ENCODE measurements around the gene RARB. TPM values are rescaled to one million over a fixed set of nuclear protein-coding genes. Genes with fewer than 3 reads are reported as not detected.
A peak's percentile ranks its signal among the peaks of the same experiment; 100 is the strongest.

Gene RARB
- total and polyA plus RNA-seq, 7 donors = 1.2 to 18.5 (median 8.3) TPM

DNA sequence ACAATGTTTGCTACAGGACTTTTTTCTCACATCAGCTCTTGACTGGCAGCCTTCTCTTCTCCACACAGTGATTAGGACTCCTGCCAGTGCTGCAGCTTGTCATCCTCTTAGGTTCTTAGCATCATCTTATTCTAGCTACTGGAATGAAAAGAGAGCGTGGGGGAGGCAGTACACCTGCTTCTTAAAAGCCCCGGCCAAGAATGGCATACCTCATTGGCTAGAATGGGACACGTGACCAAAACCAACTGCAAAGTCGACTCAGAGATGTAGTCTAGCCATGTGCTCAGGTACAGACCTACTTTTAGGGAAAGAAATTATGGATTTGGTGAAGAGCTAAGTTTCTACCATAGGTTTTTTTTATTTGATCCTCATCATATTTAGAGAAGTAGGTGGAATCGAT, 44.1 kb downstream of the RARB start:
- intact Hi-C loops (cut with DNase I) = loop anchor here (5.0 kb wide), 1 partner anchor 120 kb away; no protein-coding TSS in a partner anchor
- H3K27ac ChIP-seq = peak overlapping the region in 3 of 4 donors; percentile 32 to 71 (median 48)
- no peaks in the 10 kb centered on the region for H3K27me3 ChIP-seq
- H3K9me3 ChIP-seq = no peaks in the 10 kb centered on the region
- H3K4me3 ChIP-seq = no peak overlapping the region
- H3K36me3 ChIP-seq = no peaks in the 10 kb centered on the region
- DNase-seq = no peak
- no peak for TF ChIP-seq EP300 (IDR thresholded peaks at IDR 0.05)
- no peak for TF ChIP-seq POLR2A (IDR thresholded peaks at IDR 0.05)
- no peak for TF ChIP-seq CTCF (IDR thresholded peaks at IDR 0.05)
- TF ChIP-seq POLR2AphosphoS5 (IDR thresholded peaks at IDR 0.05) = no peak
- WGBS, 2 donors = 91 to 93% methylated on average over 5 of the region's 5 CpGs
- H3K4me1 ChIP-seq = peaks cover 0 to 78% (median 71%) of the 10 kb centered on the region in 4 donors

DNA sequence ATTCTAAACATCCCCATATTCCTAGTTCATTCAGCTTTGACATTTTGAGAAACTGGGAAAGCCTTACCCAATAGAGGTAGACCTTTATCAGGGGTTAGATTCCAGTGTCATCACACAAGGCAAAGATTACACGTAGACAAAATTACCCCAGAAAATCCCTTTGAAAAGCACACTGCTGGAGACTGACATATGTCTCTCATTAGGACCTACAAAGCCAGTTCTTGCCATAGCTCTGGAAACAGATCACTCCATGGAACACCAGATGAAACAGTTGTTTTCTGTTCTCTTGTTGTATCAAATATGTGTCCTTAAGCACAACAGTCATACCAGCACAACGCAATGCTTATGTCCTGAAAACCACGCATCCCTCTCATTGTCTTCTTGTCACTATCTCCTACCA, 44.7 kb downstream of the RARB start:
- TF ChIP-seq CTCF (IDR thresholded peaks at IDR 0.05) = no peak
- WGBS, 2 donors = 94 to 96% methylated on average over 3 of the region's 3 CpGs
- DNase-seq = no peak
- peak overlapping the region in 3 of 4 donors; percentile 52 to 71 (median 58) for H3K27ac ChIP-seq
- H3K4me1 ChIP-seq = peaks cover 0 to 82% (median 74%) of the 10 kb centered on the region in 4 donors
- H3K9me3 ChIP-seq = no peaks in the 10 kb centered on the region
- H3K27me3 ChIP-seq = no peaks in the 10 kb centered on the region
- intact Hi-C loops (cut with DNase I) = loop anchor here (5.0 kb wide), 1 partner anchor 120 kb away; no protein-coding TSS in a partner anchor
- H3K4me3 ChIP-seq = no peak overlapping the region
- H3K36me3 ChIP-seq = no peaks in the 10 kb centered on the region

GRCh38 chr3:25473246-25473645, 45.2 kb downstream of the RARB start:
- intact Hi-C loops (cut with DNase I) = loop anchor here (5.0 kb wide), 1 partner anchor 119 kb away; no protein-coding TSS in a partner anchor
- Histone ChIP-seq H3K4me1 (peaks cover 0 to 82% (median 76%) of the 10 kb centered on the region in 4 donors), H3K9me3 (no peaks in the 10 kb centered on the region), H3K4me3 (no peak overlapping the region), H3K36me3 (no peaks in the 10 kb centered on the region), H3K27ac (peak overlapping the region in 3 of 4 donors; percentile 52 to 71 (median 58)), H3K27me3 (no peaks in the 10 kb centered on the region)
- no peak for TF ChIP-seq CTCF (IDR thresholded peaks at IDR 0.05)
- no peak for TF ChIP-seq POLR2AphosphoS5 (IDR thresholded peaks at IDR 0.05)
- peak; percentile 69 for DNase-seq
- WGBS, 2 donors = 81 to 84% methylated on average over 2 of the region's 2 CpGs

- Histone ChIP-seq H3K9me3 (no peaks in the 10 kb centered on the region), H3K4me1 (peaks cover 0 to 78% (median 73%) of the 10 kb centered on the region in 4 donors), H3K27ac (peak overlapping the region in 3 of 4 donors; percentile 52 to 71 (median 58)), H3K4me3 (no peak overlapping the region), H3K27me3 (no peaks in the 10 kb centered on the region), H3K36me3 (no peaks in the 10 kb centered on the region)
- no peak for TF ChIP-seq EP300 (IDR thresholded peaks at IDR 0.05)
- WGBS, 2 donors = 97 to 98% methylated on average over 1 of the region's 1 CpG
- intact Hi-C loops (cut with DNase I) = loop anchor here (5.0 kb wide), 1 partner anchor 118 kb away; no protein-coding TSS in a partner anchor
- no peak for DNase-seq
These were observed 46.0 kb downstream of the RARB start for GRCh38 chr3:25474052-25474451.

DNA sequence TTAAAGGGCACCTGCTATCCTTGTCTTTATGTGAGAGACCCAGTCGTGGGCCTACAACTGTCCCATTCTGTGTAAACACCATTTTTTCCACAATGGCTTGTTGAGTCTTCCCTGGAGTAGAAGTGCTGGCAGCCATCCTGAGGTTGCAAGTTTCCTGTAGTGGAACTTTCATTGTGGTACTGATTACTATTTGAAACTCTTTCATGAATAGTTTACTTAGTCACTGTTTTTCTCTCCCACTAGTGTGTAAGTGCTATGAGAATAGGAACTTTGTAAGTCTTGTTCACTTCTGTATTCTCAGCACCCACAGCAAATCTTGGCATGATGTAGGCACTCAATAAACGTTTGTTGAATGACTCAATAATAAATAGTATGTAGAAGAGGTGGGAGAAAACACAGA, 48.6 kb downstream of the RARB start:
- 30 to 48% methylated on average over 2 of the region's 2 CpGs for WGBS, 2 donors
- TF ChIP-seq EP300 (IDR thresholded peaks at IDR 0.05) = no peak
- TF ChIP-seq CTCF (IDR thresholded peaks at IDR 0.05) = no peak
- TF ChIP-seq POLR2AphosphoS5 (IDR thresholded peaks at IDR 0.05) = no peak
- no peak for TF ChIP-seq POLR2A (IDR thresholded peaks at IDR 0.05)

More for the DNA sequence above, 48.6 kb downstream of the RARB start:
- peak overlapping the region in 2 of 4 donors; percentile 31 to 35 for H3K27ac ChIP-seq
- H3K36me3 ChIP-seq = no peaks in the 10 kb centered on the region
- no peaks in the 10 kb centered on the region for H3K27me3 ChIP-seq
- peaks cover 0 to 78% (median 67%) of the 10 kb centered on the region in 4 donors for H3K4me1 ChIP-seq
- intact Hi-C loops (cut with DNase I) = no loop called here
- H3K4me3 ChIP-seq = no peak overlapping the region
- H3K9me3 ChIP-seq = no peaks in the 10 kb centered on the region
- DNase-seq = no peak
